Loucy (cell line): ENCODE measurements around the gene DDX39B.

Experiments used
- CTCF ChIP-seq: fragments of 200-600 bp; sonication (generic); conservative IDR thresholded peaks from 2 replicates; pipeline ENCODE4 v1.5.1; 2014; ENCODE audit warnings: mild to moderate bottlenecking, antibody characterized with exemption, low read length
- EZH2phosphoT487 ChIP-seq: fragments of 200-600 bp; IDR thresholded peaks from 2 replicates; pipeline ENCODE4 v1.6.1; 2018; ENCODE audit warnings: antibody characterized with exemption, mild to moderate bottlenecking, moderate library complexity, borderline replicate concordance

DNA sequence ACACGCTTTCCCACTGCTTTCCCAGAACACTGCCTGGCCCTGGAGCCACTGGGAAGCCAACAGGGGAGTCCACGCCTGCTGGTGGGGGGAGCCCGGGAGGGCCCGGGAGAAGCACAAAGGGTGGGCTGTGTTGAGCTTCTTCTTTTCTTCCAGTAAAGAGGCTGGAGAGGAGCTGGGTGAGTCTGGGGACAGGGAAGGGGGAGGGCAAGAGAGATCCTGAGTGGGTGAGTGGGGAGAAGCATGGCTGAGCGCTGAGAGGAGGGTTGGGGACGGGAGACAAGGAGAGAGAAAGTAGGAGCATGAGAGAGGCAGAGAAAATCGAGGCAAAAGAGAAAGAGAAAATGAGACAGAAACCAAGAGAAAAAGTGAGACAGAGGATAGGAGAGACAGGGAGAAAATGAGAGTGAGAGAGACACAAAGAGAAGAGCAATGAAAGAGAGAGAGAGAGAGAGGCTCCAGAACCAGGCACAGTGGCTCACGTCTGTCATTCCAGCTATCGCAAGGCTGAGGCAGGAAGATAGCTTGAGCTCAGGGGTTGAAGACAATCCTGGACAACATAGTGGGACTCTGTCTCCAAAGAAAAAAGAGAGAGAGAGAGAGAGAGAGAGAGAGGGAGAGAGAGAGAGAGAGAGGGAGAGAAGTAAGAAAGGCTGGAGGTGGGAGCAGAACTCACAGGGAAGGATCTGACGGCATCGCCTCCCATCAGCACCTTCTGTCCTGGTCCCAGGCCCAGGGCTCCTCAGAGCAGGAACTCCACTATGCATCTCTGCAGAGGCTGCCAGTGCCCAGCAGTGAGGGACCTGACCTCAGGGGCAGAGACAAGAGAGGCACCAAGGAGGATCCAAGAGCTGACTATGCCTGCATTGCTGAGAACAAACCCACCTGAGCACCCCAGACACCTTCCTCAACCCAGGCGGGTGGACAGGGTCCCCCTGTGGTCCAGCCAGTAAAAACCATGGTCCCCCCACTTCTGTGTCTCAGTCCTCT lies 46.3 kb upstream of the DDX39B start:
- TF ChIP-seq EZH2phosphoT487 (no peak), CTCF (no peak)
